Left ventricle myocardium superior (tissue), 1 donor: Measurements from ENCODE around the gene ACP6. TPM values are rescaled to one million over a fixed set of nuclear protein-coding genes. Genes with fewer than 3 reads are reported as not detected.
A peak's percentile ranks its signal among the peaks of the same experiment; 100 is the strongest.
"Not testable (repeated sequence)": the region's sequence is repeated elsewhere in the genome, so short reads cannot be mapped to it uniquely, and the experiment has no call there.

Source experiments
- ATAC-seq: fragments of 200-7000 bp; cut with Tn5 transposase; one replicate; pipeline ENCODE4 v1.9.1; 2020; ENCODE audit warnings: mild to moderate bottlenecking, moderate library complexity
- DNase-seq: peaks from one replicate; pipeline ENCODE4 v3.0.0-alpha.2; 2020
- intact Hi-C: fragments of 100-400 bp; cut with micrococcal nuclease; formaldehyde crosslinking; loops from one replicate; pipeline ENCODE4 v1.11.0; 2022
- total RNA-seq: library from RNA; stranded (reverse); fragmentation: NEBNext Ultra II Directional; extraction: Animal tissue kit (Norgen Biotek cat#: 25700); gene quantifications from one replicate; pipeline ENCODE4 v1.2.1, GENCODE V29; 2021
- donor health status: DM: no; HTN: yes; CAD: no; lungs with severe emphysema.

ACP6 gene
- total RNA-seq, 1 donor from 2014 or later, result 7.1 TPM

- no peak for ATAC-seq
- intact Hi-C loops, result loop anchor here (5.0 kb wide), 1 partner anchor 129 kb away; no protein-coding TSS in a partner anchor
- no peak for DNase-seq
Measured at GRCh38 chr1:147626739-147627138, 43.6 kb downstream of the ACP6 start.

- intact Hi-C loops, result loop anchor here (5.0 kb wide), 1 partner anchor 129 kb away; no protein-coding TSS in a partner anchor
Measured at GRCh38 chr1:147626291-147626690, 44.0 kb downstream of the ACP6 start.

GRCh38 chr1:147625362-147625995 is 44.8 kb downstream of the ACP6 start:
- DNase-seq (no peak), ATAC-seq (no peak)
- intact Hi-C loops, result loop anchor here (5.0 kb wide), 1 partner anchor 128 kb away; no protein-coding TSS in a partner anchor

More at GRCh38 chr1:147626291-147626690, 44.0 kb downstream of the ACP6 start:
- DNase-seq (no peak), ATAC-seq (no peak)

- intact Hi-C loops, result no loop called here
- ATAC-seq (no peak), DNase-seq (no peak)
Measured at GRCh38 chr1:147624529-147624928, 45.8 kb downstream of the ACP6 start.

GRCh38 chr1:147624011-147624410 is 46.3 kb downstream of the ACP6 start:
- intact Hi-C loops, result no loop called here

GRCh38 chr1:147622731-147623130 is 47.6 kb downstream of the ACP6 start:
- intact Hi-C loops, result no loop called here
- ATAC-seq (no peak), DNase-seq (no peak)

More at GRCh38 chr1:147624011-147624410, 46.3 kb downstream of the ACP6 start:
- ATAC-seq, result no peak
- DNase-seq, result no peak

GRCh38 chr1:147620543-147620942 is 49.8 kb downstream of the ACP6 start:
- intact Hi-C loops, result no loop called here
- ATAC-seq, result peak; percentile 32
- no peak for DNase-seq

- DNase-seq (no peak), ATAC-seq (no peak)
- intact Hi-C loops, result no loop called here
Measured at GRCh38 chr1:147619741-147620140, 50.6 kb downstream of the ACP6 start.

- intact Hi-C loops, result no loop called here
- no peak for ATAC-seq
- DNase-seq, result no peak
Measured at GRCh38 chr1:147618771-147619170, 51.6 kb downstream of the ACP6 start.

- ATAC-seq (no peak), DNase-seq (no peak)
- intact Hi-C loops, result no loop called here
Measured at GRCh38 chr1:147618077-147618569, 52.2 kb downstream of the ACP6 start.

GRCh38 chr1:147614966-147615365 is 55.4 kb downstream of the ACP6 start:
- DNase-seq, ATAC-seq, intact Hi-C loops: not testable (repeated sequence)

- peak; percentile 63 for ATAC-seq
- intact Hi-C loops, result no loop called here
- no peak for DNase-seq
Measured at GRCh38 chr1:147613506-147613905, 56.8 kb downstream of the ACP6 start.

- ATAC-seq, result no peak
- no peak for DNase-seq
- intact Hi-C loops, result no loop called here
Measured at GRCh38 chr1:147612366-147612765, 58.0 kb downstream of the ACP6 start.

- no peak for DNase-seq
- intact Hi-C loops, result no loop called here
- ATAC-seq, result no peak
Measured at GRCh38 chr1:147611586-147611985, 58.7 kb downstream of the ACP6 start.

GRCh38 chr1:147611021-147611426 is 59.3 kb downstream of the ACP6 start:
- DNase-seq (no peak), ATAC-seq (no peak)
- intact Hi-C loops, result no loop called here

GRCh38 chr1:147609358-147609757 is 61.0 kb downstream of the ACP6 start:
- intact Hi-C loops, result no loop called here
- DNase-seq (no peak), ATAC-seq (no peak)

- no peak for DNase-seq
- ATAC-seq, result no peak
- intact Hi-C loops, result no loop called here
Measured at GRCh38 chr1:147608596-147608995, 61.7 kb downstream of the ACP6 start.

- DNase-seq, result no peak
- intact Hi-C loops, result no loop called here
Measured at GRCh38 chr1:147605591-147605990, 64.7 kb downstream of the ACP6 start.

GRCh38 chr1:147603986-147604385 is 66.3 kb downstream of the ACP6 start:
- ATAC-seq (no peak), DNase-seq (no peak)
- intact Hi-C loops, result no loop called here

More at GRCh38 chr1:147605591-147605990, 64.7 kb downstream of the ACP6 start:
- ATAC-seq, result no peak

- no peak for DNase-seq
- no peak for ATAC-seq
- intact Hi-C loops, result no loop called here
Measured at GRCh38 chr1:147600119-147601111, 69.9 kb downstream of the ACP6 start.
